IMR-90 (cell line): ENCODE measurements around the gene SMG5. TPM values are rescaled to one million over a fixed set of nuclear protein-coding genes. Genes with fewer than 3 reads are reported as not detected.

Experiments used
- ATAC-seq: fragments of 200-7000 bp; cut with Tn5 transposase; 2 replicates; pipeline ENCODE4 v1.9.1; 2020; ENCODE audit warnings: low read depth, mild to moderate bottlenecking, moderate library complexity
- BruUV-seq: library from RNA; stranded (reverse); fragments of 400-500 nt; replicated peaks from 2 replicates; lab custom pipeline; 2021; lab: Mats Ljungman, UMichigan
- CTCF ChIA-PET: fragments of 300-600 bp; formaldehyde crosslinking; extraction: SDS; loops from one replicate; lab custom pipeline; 2021; ENCODE audit warnings: antibody characterized with exemption; lab: Yijun Ruan, JAX
- POLR2A ChIA-PET: fragments of 300-600 bp; sonication (Branson Sonifier 250); formaldehyde crosslinking; loops from one replicate; lab custom pipeline; 2022; ENCODE audit warnings: antibody characterized with exemption; ENCODE audit not compliant: unreplicated experiment; lab: Charles Lee
- DNase-seq: peaks from one replicate; pipeline ENCODE4 v3.0.0; 2013
- H2AFZ ChIP-seq: replicated peaks from 2 replicates; pipeline ENCODE3; 2013; ENCODE audit warnings: low read length, mild to moderate bottlenecking; ENCODE audit not compliant: poor library complexity
- H2AK5ac ChIP-seq: 2 replicates; pipeline ENCODE4 v1.6.1; 2013; ENCODE audit warnings: low read depth, low read length, inconsistent platforms
- H2AK9ac ChIP-seq: replicated peaks from 2 replicates; pipeline ENCODE3; 2013; ENCODE audit warnings: mild to moderate bottlenecking, low read depth, low read length, moderate library complexity; ENCODE audit not compliant: poor library complexity
- H2BK120ac ChIP-seq: 2 replicates; pipeline ENCODE4 v1.6.1; 2013; ENCODE audit warnings: low read depth, low read length, inconsistent platforms
- H2BK15ac ChIP-seq: 3 replicates; pipeline ENCODE4 v1.6.1; 2013; ENCODE audit warnings: low read depth, low read length, inconsistent platforms
- H2BK20ac ChIP-seq: 2 replicates; pipeline ENCODE4 v1.6.1; 2013; ENCODE audit warnings: low read depth, mild to moderate bottlenecking, inconsistent platforms, low read length, moderate library complexity
- H2BK5ac ChIP-seq: 2 replicates; pipeline ENCODE4 v1.6.1; 2013; ENCODE audit warnings: mild to moderate bottlenecking, low read depth, low read length, inconsistent platforms; ENCODE audit not compliant: poor library complexity, severe bottlenecking
- H3K14ac ChIP-seq: replicated peaks from 2 replicates; pipeline ENCODE4 v1.6.1; 2013; ENCODE audit warnings: low read depth, low read length, inconsistent platforms
- H3K18ac ChIP-seq: 2 replicates; pipeline ENCODE4 v1.6.1; 2013; ENCODE audit warnings: low read depth, low read length, control low read depth
- H3K23ac ChIP-seq: 2 replicates; pipeline ENCODE4 v1.6.1; 2013; ENCODE audit warnings: low read depth, low read length, inconsistent platforms
- H3K27ac ChIP-seq: 2 replicates; pipeline ENCODE4 v1.5.1; 2013; ENCODE audit warnings: mild to moderate bottlenecking, control low read depth, low read length; ENCODE audit not compliant: insufficient read depth
- H3K27me3 ChIP-seq: 2 replicates; pipeline ENCODE4 v1.6.1; 2013; ENCODE audit warnings: low read length; ENCODE audit not compliant: control insufficient read depth, insufficient read depth
- H3K36me3 ChIP-seq: 2 replicates; pipeline ENCODE4 v1.6.1; 2013; ENCODE audit warnings: low read length, mixed read lengths; ENCODE audit not compliant: control insufficient read depth, insufficient read depth
- H3K4ac ChIP-seq: 2 replicates; pipeline ENCODE4 v1.6.1; 2013; ENCODE audit warnings: low read depth, low read length, inconsistent platforms
- H3K4me1 ChIP-seq: 2 replicates; pipeline ENCODE4 v1.6.1; 2013; ENCODE audit warnings: low read length, mixed read lengths; ENCODE audit not compliant: control insufficient read depth, insufficient read depth
- H3K4me2 ChIP-seq: 2 replicates; pipeline ENCODE4 v1.6.1; 2013; ENCODE audit warnings: low read depth, mild to moderate bottlenecking, control low read depth, low read length, moderate library complexity
- H3K4me3 ChIP-seq: 2 replicates; pipeline ENCODE4 v1.5.1; 2013; ENCODE audit warnings: low read depth, mild to moderate bottlenecking, control low read depth, low read length, moderate library complexity; ENCODE audit not compliant: insufficient read depth
- H3K56ac ChIP-seq: 2 replicates; pipeline ENCODE4 v1.6.1; 2013; ENCODE audit warnings: low read length, inconsistent platforms; ENCODE audit not compliant: insufficient read depth; ENCODE audit errors: extremely low read depth
- H3K79me1 ChIP-seq, 2 experiments: 2 replicates each; pipeline ENCODE4 v1.6.1; 2013; ENCODE audit warnings: low read length in 2 of 2, inconsistent platforms in 1 of 2, low read depth in 1 of 2
- H3K9ac ChIP-seq: 2 replicates; pipeline ENCODE4 v1.6.1; 2013; ENCODE audit warnings: low read depth, low read length, control low read depth
- H3K9me1 ChIP-seq: 2 replicates; pipeline ENCODE4 v1.6.1; 2013; ENCODE audit warnings: low read length, inconsistent platforms; ENCODE audit not compliant: insufficient read depth
- H3K9me3 ChIP-seq: 2 replicates; pipeline ENCODE4 v1.6.1; 2013; ENCODE audit warnings: low read length; ENCODE audit not compliant: control insufficient read depth, insufficient read depth
- H4K20me1 ChIP-seq: 2 replicates; pipeline ENCODE4 v1.6.1; 2013; ENCODE audit warnings: low read length, inconsistent platforms; ENCODE audit not compliant: insufficient read depth
- H4K5ac ChIP-seq: 2 replicates; pipeline ENCODE4 v1.6.1; 2013; ENCODE audit warnings: mild to moderate bottlenecking, low read depth, low read length, control low read depth
- H4K8ac ChIP-seq, 2 experiments: 2 replicates each; pipeline ENCODE4 v1.6.1; 2013; ENCODE audit warnings: low read depth in 2 of 2, low read length in 2 of 2, control low read depth in 1 of 2, inconsistent platforms in 1 of 2
- H4K91ac ChIP-seq: 2 replicates; pipeline ENCODE4 v1.6.1; 2013; ENCODE audit warnings: low read depth, low read length, inconsistent platforms; ENCODE audit not compliant: insufficient read depth
- BHLHE40 ChIP-seq: fragments of 150-350 bp; IDR thresholded peaks from 2 replicates; pipeline ENCODE4 v1.6.1; 2016; ENCODE audit warnings: mild to moderate bottlenecking, low read depth, low read length
- CEBPB ChIP-seq: IDR thresholded peaks from 2 replicates; pipeline ENCODE4 v1.6.1; 2012; ENCODE audit warnings: low read depth, low read length, improper control_type of control experiment
- CHD1 ChIP-seq: IDR thresholded peaks from 2 replicates; pipeline ENCODE4 v1.6.1; 2012; ENCODE audit warnings: low read depth, low read length, improper control_type of control experiment
- CTCF ChIP-seq: conservative IDR thresholded peaks from 2 replicates; pipeline ENCODE4 v1.5.1; 2012; ENCODE audit warnings: mild to moderate bottlenecking, low read depth, low read length, improper control_type of control experiment
- FOS ChIP-seq: fragments of 150-350 bp; IDR thresholded peaks from 2 replicates; pipeline ENCODE4 v1.6.1; 2016; ENCODE audit warnings: low read depth, low read length
- MAFK ChIP-seq: IDR thresholded peaks from 2 replicates; pipeline ENCODE4 v1.6.1; 2012; ENCODE audit warnings: low read depth, low read length, improper control_type of control experiment
- MAZ ChIP-seq: IDR thresholded peaks from 2 replicates; pipeline ENCODE4 v1.6.1; 2012; ENCODE audit warnings: low read depth, mild to moderate bottlenecking, low read length, improper control_type of control experiment, moderate library complexity, borderline replicate concordance
- MXI1 ChIP-seq: IDR thresholded peaks from 2 replicates; pipeline ENCODE4 v1.6.1; 2012; ENCODE audit warnings: low read depth, mild to moderate bottlenecking, low read length, moderate library complexity, borderline replicate concordance
- NFE2L2 ChIP-seq: fragments of 150-350 bp; IDR thresholded peaks from 2 replicates; pipeline ENCODE4 v1.6.1; 2016; ENCODE audit warnings: low read depth, mild to moderate bottlenecking, low read length
- POLR2A ChIP-seq: IDR thresholded peaks from 2 replicates; pipeline ENCODE4 v1.6.1; 2012; ENCODE audit warnings: mild to moderate bottlenecking, low read depth, low read length
- RAD21 ChIP-seq: IDR thresholded peaks from 2 replicates; pipeline ENCODE4 v1.6.1; 2012; ENCODE audit warnings: low read length, improper control_type of control experiment
- RCOR1 ChIP-seq: IDR thresholded peaks from 2 replicates; pipeline ENCODE4 v1.6.1; 2012; ENCODE audit warnings: mild to moderate bottlenecking, low read length, improper control_type of control experiment; ENCODE audit not compliant: insufficient replicate concordance
- RFX5 ChIP-seq: IDR thresholded peaks from 2 replicates; pipeline ENCODE4 v1.8.0; 2012; ENCODE audit warnings: low read depth, mild to moderate bottlenecking, low read length, moderate library complexity
- SMC3 ChIP-seq: fragments of 150-350 bp; IDR thresholded peaks from 2 replicates; pipeline ENCODE4 v1.6.1; 2016; ENCODE audit warnings: low read depth, mild to moderate bottlenecking, antibody characterized with exemption, low read length, moderate library complexity
- WGBS, 2 experiments: methylation state at CpG; one replicate each; pipeline versions ENCODE4 v1.1.5 to v1.1.7; 2013; ENCODE audit warnings: missing lambda C conversion rate in 2 of 2; ENCODE audit not compliant: insufficient read length in 1 of 2; ENCODE audit errors: extremely low coverage in 2 of 2; 5-methylcytosine and 5-hydroxymethylcytosine counted together
- dilution Hi-C: fragments of 300-500 bp; cut with HindIII; formaldehyde crosslinking; loops from one replicate; pipeline ENCODE4 v1.14.3; 2018; ENCODE audit warnings: low sequenced_read_pairs; ENCODE audit not compliant: unreplicated experiment
- in situ Hi-C: fragments of 300-500 bp; cut with MboI; formaldehyde crosslinking; loops from 3 replicates; pipeline ENCODE4 v1.14.3; 2019; ENCODE audit warnings: low sequenced_read_pairs, inconsistent platforms, mixed read lengths
- intact Hi-C: fragments of 100-400 bp; cut with micrococcal nuclease; formaldehyde crosslinking; loops from 2 replicates; pipeline ENCODE4 v1.10.0; 2022
- polyA plus RNA-seq, 3 experiments: library from polyadenylated mRNA; depleted of rRNA; stranded (reverse); fragments of >200 nt; gene quantifications; 2 replicates each; pipeline ENCODE4 v1.2.3, GENCODE V29; 2012; ENCODE audit warnings: low replicate concordance in 1 of 3
- total RNA-seq: library from RNA; depleted of rRNA; stranded (reverse); fragments of >200 nt; gene quantifications from 2 replicates; pipeline ENCODE4 v1.2.3, GENCODE V29; 2012
- TF ChIP-seq, protein P1 (sequence below): fragments of 150-350 bp; IDR thresholded peaks from 2 replicates; pipeline ENCODE4 v1.6.1; 2016; ENCODE audit warnings: low read depth, mild to moderate bottlenecking, low read length, moderate library complexity, borderline replicate concordance
- TF ChIP-seq, protein P2 (sequence below): fragments of 150-350 bp; IDR thresholded peaks from 2 replicates; pipeline ENCODE4 v1.6.1; 2017; ENCODE audit warnings: mild to moderate bottlenecking, antibody characterized with exemption, low read length, low read depth

Gene SMG5
- total and polyA plus RNA-seq, 2 of the 4 experiments (the other 2 are of a cell fraction), result 34.7 to 37.3 TPM

DNA sequence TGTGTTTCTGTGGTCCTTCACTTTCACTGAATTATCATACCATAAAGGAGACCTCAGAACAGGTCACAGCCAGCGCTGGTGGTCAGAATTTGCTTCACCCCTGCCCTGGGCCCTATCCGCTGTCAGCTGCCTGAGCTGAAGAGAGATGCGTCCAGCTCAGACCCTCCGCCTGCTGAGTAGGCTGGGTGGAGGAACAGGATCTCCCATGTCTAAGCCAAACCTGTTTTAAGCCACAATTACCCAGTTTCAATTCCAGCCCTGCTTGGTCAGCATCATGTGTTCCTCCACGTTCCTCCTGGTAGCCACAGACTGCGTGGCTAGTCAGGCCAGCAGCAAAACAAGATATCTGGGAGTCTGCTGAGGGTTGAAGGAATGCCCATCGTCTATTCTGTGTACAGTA, 54.1 kb downstream of the SMG5 start:
- no peak overlapping the region for H4K91ac ChIP-seq
- dilution Hi-C loops (no loop called here), intact Hi-C loops (no loop called here), in situ Hi-C loops (loop anchor here (5.0 kb wide), 1 partner anchor 81 kb away; no protein-coding TSS in a partner anchor)
- H2BK20ac ChIP-seq, result no peak overlapping the region
- no peak overlapping the region for H3K14ac ChIP-seq
- H2AK5ac ChIP-seq, result no peak overlapping the region
- H3K4me3 ChIP-seq, result no peak overlapping the region
- H3K4me2 ChIP-seq, result no peak overlapping the region
- BruUV-seq, result no TSS peak
- H3K9me3 ChIP-seq, result no peaks in the 10 kb centered on the region
- H3K23ac ChIP-seq, result no peak overlapping the region
- peaks cover 8 to 17% of the 10 kb centered on the region in 2 experiments for H3K79me1 ChIP-seq
- H3K9ac ChIP-seq, result no peak overlapping the region
- POLR2A ChIA-PET, result no interaction called here
- no peak overlapping the region for H4K5ac ChIP-seq
- H3K27ac ChIP-seq, result no peak overlapping the region
- H2BK15ac ChIP-seq, result no peak overlapping the region
- H3K9me1 ChIP-seq, result peaks cover 9% of the 10 kb centered on the region
- H3K27me3 ChIP-seq, result no peaks in the 10 kb centered on the region
- H2BK120ac ChIP-seq, result no peak overlapping the region
- no peak for ATAC-seq
- 0 out of 2 replicates have a peak, but pooled peaks cover under 1% of the 10 kb centered on the region for H4K20me1 ChIP-seq
- H3K4ac ChIP-seq, result no peak overlapping the region
- H2AK9ac ChIP-seq, result peak overlapping the region; percentile 61
- no peak for DNase-seq
- no peak overlapping the region for H3K18ac ChIP-seq
- no CpG with 5 or more reads among the region's 7 CpGs for WGBS, 2 experiments
- no peak overlapping the region for H2AFZ ChIP-seq
- H3K36me3 ChIP-seq, result peaks cover 15% of the 10 kb centered on the region
- CTCF ChIA-PET, result interaction anchor here (0.7 kb wide), 1 partner anchor 42 kb away, joined by 3 read pairs; no protein-coding TSS in a partner anchor
- H3K56ac ChIP-seq, result no peak overlapping the region
- no peak overlapping the region for H2BK5ac ChIP-seq
- TF ChIP-seq POLR2A, result no peak
- TF ChIP-seq MAZ, result no peak
- TF ChIP-seq CTCF, result no peak
- TF ChIP-seq CEBPB, result no peak
- TF ChIP-seq SMC3, result no peak
- TF ChIP-seq FOS, result no peak
- no peak for TF ChIP-seq RFX5
- no peak for TF ChIP-seq MAFK
- no peak for TF ChIP-seq RAD21
- TF ChIP-seq, protein P1, sequence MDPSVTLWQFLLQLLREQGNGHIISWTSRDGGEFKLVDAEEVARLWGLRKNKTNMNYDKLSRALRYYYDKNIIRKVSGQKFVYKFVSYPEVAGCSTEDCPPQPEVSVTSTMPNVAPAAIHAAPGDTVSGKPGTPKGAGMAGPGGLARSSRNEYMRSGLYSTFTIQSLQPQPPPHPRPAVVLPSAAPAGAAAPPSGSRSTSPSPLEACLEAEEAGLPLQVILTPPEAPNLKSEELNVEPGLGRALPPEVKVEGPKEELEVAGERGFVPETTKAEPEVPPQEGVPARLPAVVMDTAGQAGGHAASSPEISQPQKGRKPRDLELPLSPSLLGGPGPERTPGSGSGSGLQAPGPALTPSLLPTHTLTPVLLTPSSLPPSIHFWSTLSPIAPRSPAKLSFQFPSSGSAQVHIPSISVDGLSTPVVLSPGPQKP, result no peak
- no peak for TF ChIP-seq CHD1
- no peak for TF ChIP-seq RCOR1
- TF ChIP-seq, protein P2, sequence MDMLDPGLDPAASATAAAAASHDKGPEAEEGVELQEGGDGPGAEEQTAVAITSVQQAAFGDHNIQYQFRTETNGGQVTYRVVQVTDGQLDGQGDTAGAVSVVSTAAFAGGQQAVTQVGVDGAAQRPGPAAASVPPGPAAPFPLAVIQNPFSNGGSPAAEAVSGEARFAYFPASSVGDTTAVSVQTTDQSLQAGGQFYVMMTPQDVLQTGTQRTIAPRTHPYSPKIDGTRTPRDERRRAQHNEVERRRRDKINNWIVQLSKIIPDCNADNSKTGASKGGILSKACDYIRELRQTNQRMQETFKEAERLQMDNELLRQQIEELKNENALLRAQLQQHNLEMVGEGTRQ, result no peak
- no peak for TF ChIP-seq BHLHE40
- TF ChIP-seq NFE2L2, result no peak
- no peak for TF ChIP-seq MXI1
- H3K4me1 ChIP-seq, result peaks cover 8% of the 10 kb centered on the region
- H4K8ac ChIP-seq, result no peak overlapping the region
